HG02642 (cell line): ENCODE measurements around the gene QKI.
"Not testable (repeated sequence)": the region's sequence is repeated elsewhere in the genome, so short reads cannot be mapped to it uniquely, and the experiment has no call there.

Experiments
- ATAC-seq: cut with Tn5 transposase; IDR thresholded peaks from one replicate; pipeline ENCODE4 v1.9.1; 2021; ENCODE audit warnings: mild to moderate bottlenecking; ENCODE audit not compliant: unreplicated experiment, poor library complexity

Gene QKI

GRCh38 chr6:163414117-163414945, at the start of gene QKI:
Gene QKI (plus strand): TSS chr6:163414718. CDS start chr6:163415194, 476 bp downstream.
- ATAC-seq = peak; percentile 44

DNA sequence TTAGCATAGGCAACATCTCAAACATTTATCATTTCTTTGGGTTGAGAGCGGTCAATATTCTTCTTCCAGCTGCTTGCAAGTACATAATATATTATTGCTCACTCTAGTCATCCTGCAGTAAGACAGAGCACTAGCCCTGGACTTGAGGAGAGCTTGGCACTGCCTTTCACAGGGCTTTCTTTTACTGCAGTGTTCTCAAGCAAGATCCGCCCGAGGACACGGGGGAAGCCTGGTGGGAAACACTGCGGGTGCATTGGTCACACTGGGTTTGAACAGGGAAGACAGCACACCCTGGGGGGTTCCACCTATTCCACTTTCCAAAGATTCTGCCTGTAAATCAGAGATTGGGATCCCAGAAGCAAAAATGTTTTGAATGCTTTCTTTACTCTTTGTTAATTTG, 48.2 kb upstream of the QKI start:
- no peak for ATAC-seq

DNA sequence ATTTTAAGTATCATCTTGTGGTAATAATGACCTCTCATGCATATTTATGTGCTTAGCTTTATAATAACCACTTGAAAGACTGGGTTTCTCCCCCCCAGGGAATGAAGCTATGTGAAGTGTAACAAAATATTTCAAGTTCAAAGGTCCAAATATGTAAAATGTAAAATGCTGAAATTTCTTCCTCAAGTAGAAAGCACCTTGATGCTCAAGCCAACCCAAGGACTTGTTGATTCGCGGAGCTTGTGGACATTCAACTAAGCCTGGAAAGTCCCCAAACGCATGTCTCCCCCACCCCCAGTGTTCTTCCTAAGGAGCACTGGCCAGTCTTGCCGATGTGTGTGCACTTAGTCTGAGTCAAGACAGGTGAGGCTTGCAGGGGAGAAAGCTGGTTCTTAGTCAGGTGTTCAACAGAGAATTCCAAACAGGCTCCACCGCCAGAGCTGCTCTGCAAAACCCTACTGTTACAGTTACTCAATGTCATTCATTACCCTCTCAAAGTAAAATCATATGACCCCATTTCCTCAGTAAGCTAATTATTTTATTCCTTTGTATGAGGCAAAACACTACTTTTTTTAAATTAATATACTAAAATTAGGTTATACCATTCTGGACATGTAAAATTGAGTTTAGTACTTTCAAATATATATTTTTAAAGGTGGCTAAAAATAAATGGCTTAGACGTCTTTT, 46.9 kb upstream of the QKI start:
- ATAC-seq = no peak

- no peak for ATAC-seq
Observed at GRCh38 chr6:163369141-163369540, 45.4 kb upstream of the QKI start.

DNA sequence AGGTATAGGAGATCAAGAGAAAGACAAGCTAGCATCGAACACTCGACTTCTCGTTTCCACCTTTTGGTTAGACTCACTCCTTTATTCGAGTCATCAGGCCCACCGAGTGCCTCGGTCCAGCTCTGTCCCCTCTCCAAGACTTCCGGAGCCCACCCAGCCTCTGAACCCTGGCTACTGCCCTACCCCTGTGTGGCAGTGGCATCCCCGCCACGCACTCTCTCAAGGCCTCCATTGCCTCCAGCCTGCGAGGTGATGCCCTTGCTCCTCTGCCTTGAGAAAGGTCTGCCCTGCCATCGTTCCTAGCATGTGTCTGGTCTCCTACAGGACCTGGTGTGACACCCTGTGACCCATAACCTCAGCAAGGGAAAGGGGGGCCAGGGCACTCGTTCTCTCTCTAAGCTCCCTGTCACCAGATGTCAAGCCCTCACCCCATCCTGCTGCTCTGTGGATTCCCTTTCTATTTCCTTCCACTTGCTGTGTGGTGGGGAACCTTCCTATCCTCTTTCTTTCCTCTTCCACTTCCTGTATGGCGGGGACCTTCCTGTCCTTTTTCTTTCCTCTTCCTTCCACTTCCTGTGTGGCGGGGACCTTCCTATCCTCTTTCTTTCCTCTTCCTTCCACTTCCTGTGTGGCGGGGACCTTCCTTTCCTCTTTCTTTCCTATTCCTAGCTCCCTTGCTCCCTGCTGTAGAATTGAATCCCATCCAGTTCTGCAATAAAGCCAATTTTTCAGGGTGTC, 44.7 kb upstream of the QKI start:
- ATAC-seq = no peak

- no peak for ATAC-seq
Observed at GRCh38 chr6:163370464-163371117, 43.9 kb upstream of the QKI start.

GRCh38 chr6:163371129-163371528, 43.4 kb upstream of the QKI start:
- no peak for ATAC-seq

GRCh38 chr6:163373240-163373639, 41.3 kb upstream of the QKI start:
- no peak for ATAC-seq

DNA sequence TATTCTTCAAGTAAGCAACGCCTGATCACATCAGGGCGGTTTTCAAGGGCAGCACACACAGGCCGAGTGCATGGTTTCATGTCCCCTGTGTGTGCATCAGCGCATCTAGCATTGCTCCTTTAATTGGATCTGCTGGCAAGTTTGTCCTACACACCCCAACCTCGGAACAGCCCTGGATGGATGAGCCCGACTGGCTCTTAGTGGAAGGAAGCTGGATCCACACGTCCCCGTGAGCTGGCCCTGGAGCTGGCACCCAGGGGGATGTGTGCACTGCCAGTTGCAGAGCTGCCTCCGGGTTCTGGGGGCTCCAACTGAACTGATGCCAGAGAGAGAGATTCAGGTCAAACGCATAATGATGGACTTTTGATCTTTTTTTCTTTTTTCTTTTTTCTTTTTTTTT, 39.2 kb upstream of the QKI start:
- ATAC-seq = no peak

DNA sequence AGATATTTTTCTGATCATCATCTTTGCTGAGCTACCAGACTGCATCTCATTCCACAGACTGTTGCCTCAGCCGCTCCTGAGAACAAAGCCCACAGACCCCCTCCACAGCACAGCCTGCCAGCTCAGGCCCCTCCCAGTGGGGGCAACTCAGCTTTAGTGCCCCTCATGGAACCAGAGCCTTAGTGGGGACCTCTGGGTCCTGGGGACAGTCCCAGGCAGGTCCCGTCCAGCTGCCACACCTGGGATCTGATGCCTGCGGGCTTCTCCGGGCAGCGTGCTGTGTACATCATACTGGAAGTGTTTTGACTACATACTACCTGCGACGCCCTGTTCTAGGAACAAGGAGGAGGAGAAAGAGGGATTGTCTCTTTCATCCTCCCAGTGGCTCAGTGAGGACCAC, 38.3 kb upstream of the QKI start:
- no peak for ATAC-seq

- no peak for ATAC-seq
Observed at GRCh38 chr6:163377561-163377960, 37.0 kb upstream of the QKI start.

DNA sequence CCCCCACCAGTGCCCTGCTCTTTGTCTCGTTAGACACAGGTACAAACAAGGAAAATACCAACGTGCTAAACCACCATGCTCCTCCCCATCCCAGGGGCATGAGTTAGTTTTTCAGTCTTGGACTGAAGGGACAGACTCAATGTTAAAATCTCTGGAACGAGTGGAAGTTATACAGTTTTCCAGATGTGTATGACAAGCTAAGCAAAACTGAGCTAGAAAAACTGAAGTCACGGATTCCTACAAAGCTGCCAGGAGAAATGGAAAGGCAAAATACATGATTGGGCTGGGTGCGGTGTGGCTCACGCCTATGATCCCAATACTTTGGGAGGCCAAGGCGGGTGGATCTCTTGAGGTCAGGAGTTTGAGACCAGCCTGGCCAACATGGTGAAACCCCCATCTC, 34.3 kb upstream of the QKI start:
- ATAC-seq = no peak

- no peak for ATAC-seq
Observed at GRCh38 chr6:163381118-163381756, 33.3 kb upstream of the QKI start.

DNA sequence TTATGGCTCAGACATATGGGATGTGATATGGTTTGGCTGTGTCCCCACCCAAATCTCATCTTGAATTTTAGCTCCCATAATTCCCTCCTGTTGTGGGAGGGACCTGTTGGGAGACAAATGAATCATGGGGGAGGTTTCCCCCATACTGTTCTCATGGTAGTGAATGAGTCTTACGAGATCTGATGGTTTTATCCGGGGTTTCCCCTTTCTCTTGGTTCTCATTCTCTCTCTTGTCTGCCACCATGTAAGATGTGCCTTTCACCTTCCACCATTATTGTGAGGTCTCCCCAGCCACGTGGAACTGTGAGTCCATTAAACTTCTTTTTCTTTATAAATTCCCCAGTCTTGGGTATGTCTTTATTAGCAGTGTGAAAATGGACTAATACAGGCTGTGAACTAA, 31.1 kb upstream of the QKI start:
- ATAC-seq = not testable (repeated sequence)

DNA sequence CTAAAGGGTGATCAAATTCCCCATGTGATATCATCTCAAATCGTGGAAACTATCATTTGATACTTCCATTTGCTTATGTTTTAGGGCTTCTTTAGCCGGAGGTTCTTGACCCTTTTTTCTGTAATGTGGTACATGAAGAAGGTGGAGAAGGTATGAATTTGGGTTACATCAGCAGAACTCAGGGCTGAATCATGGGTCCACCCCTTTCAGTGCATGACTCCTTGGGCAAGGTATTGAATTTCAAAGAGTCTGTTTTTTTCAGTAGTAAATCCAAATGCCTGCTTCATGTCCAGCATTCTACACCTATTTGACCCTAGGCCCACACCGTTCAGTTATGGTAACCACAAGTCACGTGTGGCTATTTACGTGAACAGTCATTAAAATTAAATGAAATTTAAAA, 30.6 kb upstream of the QKI start:
- no peak for ATAC-seq

DNA sequence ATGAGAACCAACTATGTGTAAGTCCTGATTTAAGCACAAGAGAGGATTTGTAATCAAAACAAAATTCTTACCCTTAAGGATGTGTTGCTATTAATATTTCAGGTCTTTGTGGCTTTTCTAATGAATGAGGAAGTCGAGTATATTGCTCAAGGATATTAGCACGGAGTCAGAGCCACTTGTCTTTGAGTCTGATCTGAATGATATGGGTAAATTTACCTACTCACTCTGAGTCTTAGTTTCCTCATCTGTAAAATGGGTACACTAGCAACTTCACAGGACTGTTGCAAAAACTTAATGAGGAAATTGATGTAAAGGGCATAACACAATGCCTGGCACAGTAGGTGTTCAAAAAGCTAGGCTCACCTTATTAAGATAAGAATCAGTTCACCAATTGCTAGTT, 30.0 kb upstream of the QKI start:
- ATAC-seq = no peak

GRCh38 chr6:163385503-163385902, 29.0 kb upstream of the QKI start:
- not testable (repeated sequence) for ATAC-seq

GRCh38 chr6:163386329-163386908, 28.1 kb upstream of the QKI start:
- no peak for ATAC-seq

DNA sequence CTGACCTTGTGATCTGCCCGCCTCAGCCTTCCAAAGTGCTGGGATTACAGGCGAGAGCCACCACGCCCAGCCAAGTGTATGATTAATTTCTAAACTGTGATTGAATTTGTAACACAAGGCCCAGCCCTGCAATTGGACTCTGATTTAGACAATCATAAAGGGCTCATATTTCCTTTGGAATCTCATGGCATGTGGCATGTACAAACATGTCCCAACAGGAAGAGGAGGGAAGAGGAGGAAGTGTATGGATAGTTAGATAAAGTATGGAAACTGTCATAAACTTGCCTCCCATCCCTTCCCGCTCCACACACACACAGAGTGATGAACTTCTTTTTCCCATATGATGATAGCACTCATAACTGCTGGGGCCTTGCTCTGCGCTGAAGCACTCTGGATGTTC, 27.2 kb upstream of the QKI start:
- ATAC-seq = no peak

DNA sequence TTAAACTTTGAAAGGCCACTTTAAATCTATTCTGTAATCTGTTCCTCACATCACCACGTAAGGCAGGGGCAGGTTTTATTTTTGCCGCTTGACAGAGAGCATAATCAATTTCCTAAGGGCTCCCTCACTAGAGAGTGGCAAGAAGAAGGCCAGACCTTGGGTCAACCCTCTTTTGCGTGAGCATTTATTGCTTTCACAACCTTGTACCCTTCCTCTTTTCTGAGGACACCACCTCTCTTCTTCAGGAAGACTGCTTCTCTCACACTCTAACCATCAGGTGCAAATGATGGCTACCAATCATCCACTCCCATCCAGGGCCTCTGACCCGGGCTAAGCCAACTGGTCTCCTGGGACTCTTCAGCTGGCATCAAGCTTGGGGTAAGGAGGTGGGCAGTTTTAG, 25.2 kb upstream of the QKI start:
- no peak for ATAC-seq
